ENCODE measurements around the gene GCAT.

GCAT gene

GRCh38 chr22:37806409-37807333, 1.1 kb upstream of the GCAT start:
- H4K8ac ChIP-seq (ENCODE audit: low read depth, low read length), result no peak overlapping the region
- H3K4me2 ChIP-seq (ENCODE audit: low read length), result peak overlapping the region; percentile 81
- H2BK12ac ChIP-seq (ENCODE audit: low read length), result no peak overlapping the region
- peaks cover 0 to 2% of the 10 kb centered on the region in 2 experiments for H3K36me3 ChIP-seq (ENCODE audit: control insufficient read depth in 1 of 2, insufficient read depth in 2 of 2, low read length in 2 of 2)
- H3K4me3 ChIP-seq (ENCODE audit: low read depth, low read length), result no peak overlapping the region
- H2AFZ ChIP-seq (ENCODE audit: insufficient read depth, low read length, poor library complexity), result no peak overlapping the region
- peaks cover 13% of the 10 kb centered on the region for H3K27me3 ChIP-seq (ENCODE audit: insufficient read depth, low read length)
- no peaks in the 10 kb centered on the region for H3K9me3 ChIP-seq (ENCODE audit: insufficient read depth, low read depth, low read length)
- DNase-seq, result peak in 1 of 2 donors; percentile 37
- H3K79me1 ChIP-seq (ENCODE audit: low read length), result peaks cover 21% of the 10 kb centered on the region
- H4K91ac ChIP-seq (ENCODE audit: low read depth, low read length), result no peak overlapping the region
- no peak overlapping the region for H2AK5ac ChIP-seq (ENCODE audit: low read length)
- no peak overlapping the region for H3K18ac ChIP-seq (ENCODE audit: low read length)
- no peak overlapping the region for H3K27ac ChIP-seq (ENCODE audit: low read depth, low read length)
- H3K4me1 ChIP-seq (ENCODE audit: control insufficient read depth in 1 of 2, insufficient read depth in 2 of 2, low read length in 2 of 2), result peaks cover 18 to 35% of the 10 kb centered on the region in 2 experiments
- H3K14ac ChIP-seq (ENCODE audit: low read length), result no peak overlapping the region
- peaks cover 5% of the 10 kb centered on the region for H3K79me2 ChIP-seq (ENCODE audit: control insufficient read depth, insufficient read depth, low read length, poor library complexity)
- no peak overlapping the region for H2BK5ac ChIP-seq (ENCODE audit: low read depth, low read length, poor library complexity)
- H2BK120ac ChIP-seq (ENCODE audit: insufficient read depth, low read length, poor library complexity), result no peak overlapping the region
- H3K23ac ChIP-seq (ENCODE audit: low read length), result no peak overlapping the region
- WGBS (ENCODE audit: extremely low coverage, insufficient coverage, insufficient read length), result no CpG with 5 or more reads among the region's 19 CpGs
- no peak overlapping the region for H4K12ac ChIP-seq (ENCODE audit: low read depth, low read length)
- peak overlapping the region; percentile 55 for H3K9ac ChIP-seq (ENCODE audit: low read length)
- H3K4ac ChIP-seq (ENCODE audit: low read depth, low read length), result no peak overlapping the region

GRCh38 chr22:37808294-37808657, 542 bp downstream of the GCAT start:
- DNase-seq, result peak; percentile 67 to 74
- Histone ChIP-seq H3K23ac (ENCODE audit: low read length) (no peak overlapping the region), H4K12ac (ENCODE audit: low read depth, low read length) (no peak overlapping the region), H2BK120ac (ENCODE audit: insufficient read depth, low read length, poor library complexity) (no peak overlapping the region), H3K14ac (ENCODE audit: low read length) (no peak overlapping the region), H3K79me1 (ENCODE audit: low read length) (peaks cover 15% of the 10 kb centered on the region), H2AK5ac (ENCODE audit: low read length) (no peak overlapping the region), H3K4me3 (ENCODE audit: low read depth, low read length) (peak overlapping the region; percentile 77), H3K27ac (ENCODE audit: low read depth, low read length) (no peak overlapping the region), H3K79me2 (ENCODE audit: control insufficient read depth, insufficient read depth, low read length, poor library complexity) (peaks cover 5% of the 10 kb centered on the region), H3K4me2 (ENCODE audit: low read length) (peak overlapping the region; percentile 87), H2BK5ac (ENCODE audit: low read depth, low read length, poor library complexity) (no peak overlapping the region), H3K18ac (ENCODE audit: low read length) (no peak overlapping the region), H3K27me3 (ENCODE audit: insufficient read depth, low read length) (peaks cover 11% of the 10 kb centered on the region), H3K36me3 (ENCODE audit: control insufficient read depth in 1 of 2, insufficient read depth in 2 of 2, low read length in 2 of 2) (peaks cover 0 to 2% of the 10 kb centered on the region in 2 experiments), H3K9me3 (ENCODE audit: insufficient read depth, low read depth, low read length) (no peaks in the 10 kb centered on the region), H3K4me1 (ENCODE audit: control insufficient read depth in 1 of 2, insufficient read depth in 2 of 2, low read length in 2 of 2) (peaks cover 18 to 32% of the 10 kb centered on the region in 2 experiments), H4K8ac (ENCODE audit: low read depth, low read length) (no peak overlapping the region), H4K91ac (ENCODE audit: low read depth, low read length) (no peak overlapping the region), H3K4ac (ENCODE audit: low read depth, low read length) (no peak overlapping the region), H2BK12ac (ENCODE audit: low read length) (no peak overlapping the region), H3K9ac (ENCODE audit: low read length) (peak overlapping the region; percentile 68), H2AFZ (ENCODE audit: insufficient read depth, low read length, poor library complexity) (peak overlapping the region; percentile 94)
- no CpG with 5 or more reads among the region's 8 CpGs for WGBS (ENCODE audit: extremely low coverage, insufficient coverage, insufficient read length)

- Histone ChIP-seq H3K23ac (ENCODE audit: low read length) (no peak overlapping the region), H3K4me3 (ENCODE audit: low read depth, low read length) (no peak overlapping the region), H2BK12ac (ENCODE audit: low read length) (no peak overlapping the region), H3K27me3 (ENCODE audit: insufficient read depth, low read length) (no peaks in the 10 kb centered on the region), H3K4me2 (ENCODE audit: low read length) (no peak overlapping the region), H3K4ac (ENCODE audit: low read depth, low read length) (no peak overlapping the region), H2AK5ac (ENCODE audit: low read length) (no peak overlapping the region), H3K9ac (ENCODE audit: low read length) (no peak overlapping the region), H3K27ac (ENCODE audit: low read depth, low read length) (no peak overlapping the region), H2BK120ac (ENCODE audit: insufficient read depth, low read length, poor library complexity) (no peak overlapping the region), H3K9me3 (ENCODE audit: insufficient read depth, low read depth, low read length) (peaks cover 2% of the 10 kb centered on the region), H2BK5ac (ENCODE audit: low read depth, low read length, poor library complexity) (no peak overlapping the region), H3K79me1 (ENCODE audit: low read length) (peaks cover 7% of the 10 kb centered on the region), H3K4me1 (ENCODE audit: control insufficient read depth in 1 of 2, insufficient read depth in 2 of 2, low read length in 2 of 2) (peaks cover 14 to 19% of the 10 kb centered on the region in 2 experiments), H3K18ac (ENCODE audit: low read length) (no peak overlapping the region), H4K12ac (ENCODE audit: low read depth, low read length) (no peak overlapping the region), H4K8ac (ENCODE audit: low read depth, low read length) (no peak overlapping the region), H3K79me2 (ENCODE audit: control insufficient read depth, insufficient read depth, low read length, poor library complexity) (peaks cover 2% of the 10 kb centered on the region), H2AFZ (ENCODE audit: insufficient read depth, low read length, poor library complexity) (no peak overlapping the region), H3K14ac (ENCODE audit: low read length) (no peak overlapping the region), H3K36me3 (ENCODE audit: control insufficient read depth in 1 of 2, insufficient read depth in 2 of 2, low read length in 2 of 2) (peaks cover 0 to 7% of the 10 kb centered on the region in 2 experiments), H4K91ac (ENCODE audit: low read depth, low read length) (no peak overlapping the region)
- no CpG with 5 or more reads among the region's 5 CpGs for WGBS (ENCODE audit: extremely low coverage, insufficient coverage, insufficient read length)
- DNase-seq, result no peak
These were observed 2.1 kb downstream of the GCAT start for GRCh38 chr22:37809672-37810333.

- H3K4me2 ChIP-seq (ENCODE audit: low read length), result no peak overlapping the region
- no peak overlapping the region for H2BK120ac ChIP-seq (ENCODE audit: insufficient read depth, low read length, poor library complexity)
- no peak overlapping the region for H3K4ac ChIP-seq (ENCODE audit: low read depth, low read length)
- peaks cover 4 to 22% of the 10 kb centered on the region in 2 experiments for H3K36me3 ChIP-seq (ENCODE audit: control insufficient read depth in 1 of 2, insufficient read depth in 2 of 2, low read length in 2 of 2)
- peaks cover 2% of the 10 kb centered on the region for H3K9me3 ChIP-seq (ENCODE audit: insufficient read depth, low read depth, low read length)
- no peak overlapping the region for H3K14ac ChIP-seq (ENCODE audit: low read length)
- DNase-seq, result no peak
- no peak overlapping the region for H2AK5ac ChIP-seq (ENCODE audit: low read length)
- H2BK12ac ChIP-seq (ENCODE audit: low read length), result no peak overlapping the region
- no peak overlapping the region for H3K23ac ChIP-seq (ENCODE audit: low read length)
- no peak overlapping the region for H2BK5ac ChIP-seq (ENCODE audit: low read depth, low read length, poor library complexity)
- H3K9ac ChIP-seq (ENCODE audit: low read length), result no peak overlapping the region
- H3K18ac ChIP-seq (ENCODE audit: low read length), result no peak overlapping the region
- H3K79me1 ChIP-seq (ENCODE audit: low read length), result peaks cover 2% of the 10 kb centered on the region
- H4K8ac ChIP-seq (ENCODE audit: low read depth, low read length), result no peak overlapping the region
- no peak overlapping the region for H4K91ac ChIP-seq (ENCODE audit: low read depth, low read length)
- no peak overlapping the region for H3K27ac ChIP-seq (ENCODE audit: low read depth, low read length)
- H4K12ac ChIP-seq (ENCODE audit: low read depth, low read length), result no peak overlapping the region
- WGBS (ENCODE audit: extremely low coverage, insufficient coverage, insufficient read length), result no CpG with 5 or more reads among the region's 2 CpGs
- H3K4me1 ChIP-seq (ENCODE audit: control insufficient read depth in 1 of 2, insufficient read depth in 2 of 2, low read length in 2 of 2), result peaks cover 2 to 4% of the 10 kb centered on the region in 2 experiments
- no peaks in the 10 kb centered on the region for H3K79me2 ChIP-seq (ENCODE audit: control insufficient read depth, insufficient read depth, low read length, poor library complexity)
- no peak overlapping the region for H3K4me3 ChIP-seq (ENCODE audit: low read depth, low read length)
- H3K27me3 ChIP-seq (ENCODE audit: insufficient read depth, low read length), result no peaks in the 10 kb centered on the region
- no peak overlapping the region for H2AFZ ChIP-seq (ENCODE audit: insufficient read depth, low read length, poor library complexity)
These were observed 4.1 kb downstream of the GCAT start for GRCh38 chr22:37811867-37812266.

Data from trophoblast cell (in vitro differentiated cells and primary cell).